ENCODE results near the gene SMARCA5.
A peak's percentile ranks its signal among the peaks of the same experiment; 100 is the strongest.
"Not testable (repeated sequence)": the region's sequence is repeated elsewhere in the genome, so short reads cannot be mapped to it uniquely, and the experiment has no call there.

The SMARCA5 gene

GRCh38 chr4:143514497-143514896 lies 995 bp downstream of the SMARCA5 start:
- peak overlapping the region; percentile 94 for H3K4me2 ChIP-seq (ENCODE audit: low read length)
- TF ChIP-seq CTCF (IDR thresholded peaks at IDR 0.05): no peak
- H2AFZ ChIP-seq: peak overlapping the region; percentile 83
- H3K9me3 ChIP-seq (ENCODE audit: control insufficient read depth, low read length): no peaks in the 10 kb centered on the region
- peaks cover 25% of the 10 kb centered on the region for H3K79me2 ChIP-seq
- H3K4me3 ChIP-seq (ENCODE audit: low read depth, low read length): peak overlapping the region; percentile 96
- no peak overlapping the region for H3K9ac ChIP-seq
- no peaks in the 10 kb centered on the region for H3K36me3 ChIP-seq (ENCODE audit: control insufficient read depth, insufficient read depth, low read length)
- H3K4me1 ChIP-seq: peaks cover 4% of the 10 kb centered on the region
- peak overlapping the region; percentile 91 for H3K27ac ChIP-seq
- H3K27me3 ChIP-seq (ENCODE audit: control insufficient read depth, insufficient read depth, low read length): no peaks in the 10 kb centered on the region

GRCh38 chr4:143514901-143515300 lies 1.4 kb downstream of the SMARCA5 start:
- Histone ChIP-seq H3K4me1 (peaks cover 4% of the 10 kb centered on the region), H3K9me3 (ENCODE audit: control insufficient read depth, low read length) (no peaks in the 10 kb centered on the region), H3K27ac (peak overlapping the region; percentile 91), H2AFZ (no peak overlapping the region), H3K27me3 (ENCODE audit: control insufficient read depth, insufficient read depth, low read length) (no peaks in the 10 kb centered on the region), H3K4me2 (ENCODE audit: low read length) (peak overlapping the region; percentile 94), H3K79me2 (peaks cover 29% of the 10 kb centered on the region), H3K4me3 (ENCODE audit: low read depth, low read length) (peak overlapping the region; percentile 96), H3K9ac (no peak overlapping the region), H3K36me3 (ENCODE audit: control insufficient read depth, insufficient read depth, low read length) (no peaks in the 10 kb centered on the region)
- TF ChIP-seq CTCF (IDR thresholded peaks at IDR 0.05): no peak

- TF ChIP-seq CTCF (IDR thresholded peaks at IDR 0.05): no peak
- Histone ChIP-seq H3K27ac (no peak overlapping the region), H3K27me3 (ENCODE audit: control insufficient read depth, insufficient read depth, low read length) (no peaks in the 10 kb centered on the region), H3K9me3 (ENCODE audit: control insufficient read depth, low read length) (no peaks in the 10 kb centered on the region), H3K4me1 (peaks cover 6% of the 10 kb centered on the region), H2AFZ (no peak overlapping the region), H3K4me3 (ENCODE audit: low read depth, low read length) (no peak overlapping the region), H3K36me3 (ENCODE audit: control insufficient read depth, insufficient read depth, low read length) (no peaks in the 10 kb centered on the region), H3K9ac (no peak overlapping the region), H3K4me2 (ENCODE audit: low read length) (peak overlapping the region; percentile 94), H3K79me2 (peaks cover 29% of the 10 kb centered on the region)
Observed at GRCh38 chr4:143515905-143516304, 2.4 kb downstream of the SMARCA5 start.

- Histone ChIP-seq H3K27ac (no peak overlapping the region), H3K36me3 (ENCODE audit: control insufficient read depth, insufficient read depth, low read length) (no peaks in the 10 kb centered on the region), H3K4me1 (peaks cover 6% of the 10 kb centered on the region), H3K9me3 (ENCODE audit: control insufficient read depth, low read length) (no peaks in the 10 kb centered on the region), H3K79me2 (peaks cover 29% of the 10 kb centered on the region), H3K9ac (no peak overlapping the region), H3K4me3 (ENCODE audit: low read depth, low read length) (no peak overlapping the region), H3K27me3 (ENCODE audit: control insufficient read depth, insufficient read depth, low read length) (no peaks in the 10 kb centered on the region), H3K4me2 (ENCODE audit: low read length) (no peak overlapping the region), H2AFZ (no peak overlapping the region)
- TF ChIP-seq CTCF (IDR thresholded peaks at IDR 0.05): no peak
Observed at GRCh38 chr4:143517764-143518163, 4.3 kb downstream of the SMARCA5 start.

GRCh38 chr4:143524211-143524610 lies 10.7 kb downstream of the SMARCA5 start:
- no peak for TF ChIP-seq CTCF (IDR thresholded peaks at IDR 0.05)
- no peak overlapping the region for H2AFZ ChIP-seq
- no peak overlapping the region for H3K9ac ChIP-seq
- H3K27ac ChIP-seq: no peak overlapping the region
- H3K4me1 ChIP-seq: peaks cover 2% of the 10 kb centered on the region
- H3K79me2 ChIP-seq: peaks cover 9% of the 10 kb centered on the region
- H3K27me3 ChIP-seq (ENCODE audit: control insufficient read depth, insufficient read depth, low read length): no peaks in the 10 kb centered on the region
- H3K36me3 ChIP-seq (ENCODE audit: control insufficient read depth, insufficient read depth, low read length): no peaks in the 10 kb centered on the region
- H3K4me2 ChIP-seq (ENCODE audit: low read length): no peak overlapping the region
- H3K9me3 ChIP-seq (ENCODE audit: control insufficient read depth, low read length): no peaks in the 10 kb centered on the region
- H3K4me3 ChIP-seq (ENCODE audit: low read depth, low read length): no peak overlapping the region

GRCh38 chr4:143528046-143528445 lies 14.5 kb downstream of the SMARCA5 start:
- H3K27me3 ChIP-seq (ENCODE audit: control insufficient read depth, insufficient read depth, low read length); H3K36me3 ChIP-seq (ENCODE audit: control insufficient read depth, insufficient read depth, low read length); H3K9ac ChIP-seq: not testable (repeated sequence)

More at GRCh38 chr4:143528046-143528445, 14.5 kb downstream of the SMARCA5 start:
- H3K4me1 ChIP-seq; H3K79me2 ChIP-seq; H2AFZ ChIP-seq; H3K9me3 ChIP-seq (ENCODE audit: control insufficient read depth, low read length); H3K4me2 ChIP-seq (ENCODE audit: low read length); H3K4me3 ChIP-seq (ENCODE audit: low read depth, low read length); H3K27ac ChIP-seq: not testable (repeated sequence)

All from parathyroid adenoma (tissue), 2 donors.